H9 (cell line): Measurements from ENCODE around the gene MINAR1. TPM values are rescaled to one million over a fixed set of nuclear protein-coding genes. Genes with fewer than 3 reads are reported as not detected.

ENCODE experiments used
- DNase-seq: peaks from one replicate; pipeline ENCODE4 v3.0.0-alpha.2; 2017
- H2AFZ ChIP-seq: one replicate; pipeline ENCODE4 v1.6.1; 2013; ENCODE audit warnings: mild to moderate bottlenecking, low read length, control low read depth, moderate library complexity
- H2AK5ac ChIP-seq: 2 replicates; pipeline ENCODE4 v1.6.1; 2013; ENCODE audit warnings: low read length, control low read depth, mixed read lengths; ENCODE audit not compliant: insufficient read length
- H2BK120ac ChIP-seq: one replicate; pipeline ENCODE4 v1.6.1; 2013; ENCODE audit warnings: low read depth, mild to moderate bottlenecking, low read length, control low read depth, inconsistent platforms; ENCODE audit not compliant: poor library complexity, severe bottlenecking
- H2BK12ac ChIP-seq: 2 replicates; pipeline ENCODE4 v1.6.1; 2013; ENCODE audit warnings: low read length, control low read depth, mixed read lengths, low read depth; ENCODE audit not compliant: insufficient read length
- H2BK15ac ChIP-seq: 2 replicates; pipeline ENCODE4 v1.6.1; 2013; ENCODE audit warnings: low read depth, low read length, control low read depth
- H2BK20ac ChIP-seq: one replicate; pipeline ENCODE4 v1.6.1; 2013; ENCODE audit warnings: low read depth, mild to moderate bottlenecking, low read length, control low read depth, inconsistent platforms; ENCODE audit not compliant: poor library complexity, severe bottlenecking
- H2BK5ac ChIP-seq: 2 replicates; pipeline ENCODE4 v1.6.1; 2013; ENCODE audit warnings: low read length, control low read depth, mixed read lengths; ENCODE audit not compliant: insufficient read length
- H3K14ac ChIP-seq: 2 replicates; pipeline ENCODE4 v1.6.1; 2013; ENCODE audit warnings: low read length, control low read depth; ENCODE audit not compliant: insufficient read depth
- H3K18ac ChIP-seq: 2 replicates; pipeline ENCODE4 v1.6.1; 2013; ENCODE audit warnings: low read depth, mild to moderate bottlenecking, mixed read lengths, low read length, control low read depth; ENCODE audit not compliant: insufficient read length
- H3K23ac ChIP-seq: 2 replicates; pipeline ENCODE4 v1.6.1; 2013; ENCODE audit warnings: low read length, control low read depth, mixed read lengths, low read depth; ENCODE audit not compliant: insufficient read length
- H3K23me2 ChIP-seq: 2 replicates; pipeline ENCODE4 v1.6.1; 2013; ENCODE audit warnings: low read depth, mild to moderate bottlenecking, mixed read lengths, low read length, control low read depth; ENCODE audit not compliant: insufficient read length, poor library complexity, severe bottlenecking
- H3K27ac ChIP-seq: 2 replicates; pipeline ENCODE4 v1.5.1; 2013; ENCODE audit warnings: low read length, control low read depth, mixed read lengths, low read depth; ENCODE audit not compliant: insufficient read length
- H3K27me3 ChIP-seq: 2 replicates; pipeline ENCODE4 v1.6.1; 2013; ENCODE audit warnings: low read length, control low read depth, inconsistent platforms; ENCODE audit not compliant: insufficient read depth
- H3K4ac ChIP-seq: 2 replicates; pipeline ENCODE4 v1.6.1; 2013; ENCODE audit warnings: low read depth, mild to moderate bottlenecking, control low read depth, inconsistent platforms, low read length, moderate library complexity
- H3K4me1 ChIP-seq: 2 replicates; pipeline ENCODE4 v1.6.1; 2013; ENCODE audit warnings: low read length, control low read depth, inconsistent platforms; ENCODE audit not compliant: insufficient read depth
- H3K4me2 ChIP-seq: 2 replicates; pipeline ENCODE4 v1.6.1; 2013; ENCODE audit warnings: low read length, control low read depth, mixed read lengths; ENCODE audit not compliant: insufficient read length, insufficient read depth
- H3K56ac ChIP-seq: 2 replicates; pipeline ENCODE4 v1.6.1; 2013; ENCODE audit warnings: low read depth, mild to moderate bottlenecking, mixed read lengths, low read length, control low read depth; ENCODE audit not compliant: insufficient read length
- H3K79me1 ChIP-seq: 2 replicates; pipeline ENCODE4 v1.6.1; 2013; ENCODE audit warnings: low read depth, mild to moderate bottlenecking, moderate library complexity, low read length, control low read depth, inconsistent platforms; ENCODE audit not compliant: insufficient read depth, poor library complexity, severe bottlenecking
- H3K79me2 ChIP-seq: 2 replicates; pipeline ENCODE4 v1.6.1; 2013; ENCODE audit warnings: low read length, control low read depth, inconsistent platforms; ENCODE audit not compliant: insufficient read depth
- H3K9ac ChIP-seq: 2 replicates; pipeline ENCODE4 v1.6.1; 2013; ENCODE audit warnings: low read length, control low read depth, mixed read lengths; ENCODE audit not compliant: insufficient read length; ENCODE audit errors: extremely low read depth
- H3K9me3 ChIP-seq: one replicate; pipeline ENCODE4 v1.6.1; 2013; ENCODE audit warnings: low read depth, low read length, inconsistent platforms; ENCODE audit not compliant: control insufficient read depth
- H3T11ph ChIP-seq: one replicate; pipeline ENCODE4 v1.6.1; 2013; ENCODE audit warnings: mild to moderate bottlenecking, low read length, control low read depth, inconsistent platforms
- H4K20me1 ChIP-seq: one replicate; pipeline ENCODE4 v1.6.1; 2013; ENCODE audit not compliant: control insufficient read depth, insufficient read length, insufficient read depth
- H4K5ac ChIP-seq: 2 replicates; pipeline ENCODE4 v1.6.1; 2013; ENCODE audit warnings: low read depth, mild to moderate bottlenecking, mixed read lengths, low read length, control low read depth; ENCODE audit not compliant: insufficient read length
- H4K8ac ChIP-seq: replicated peaks from 2 replicates; pipeline ENCODE4 v1.6.1; 2013; ENCODE audit warnings: low read length, control low read depth, mixed read lengths, low read depth; ENCODE audit not compliant: insufficient read length
- H4K91ac ChIP-seq: 2 replicates; pipeline ENCODE4 v1.6.1; 2013; ENCODE audit warnings: low read depth, mild to moderate bottlenecking, moderate library complexity, mixed read lengths, low read length, control low read depth; ENCODE audit not compliant: insufficient read length
- H3K27ac Mint-ChIP-seq, 3 experiments: 2 replicates in 2 of 3; 3 replicates in 1 of 3; pipeline ENCODE4 v1.8.0; 2020 to 2021; ENCODE audit warnings: mixed read lengths in 3 of 3, mild to moderate bottlenecking in 1 of 3, moderate library complexity in 1 of 3
- H3K27me3 Mint-ChIP-seq: 2 replicates; pipeline ENCODE4 v1.8.0; 2021; ENCODE audit warnings: low read depth, mild to moderate bottlenecking, moderate library complexity, mixed read lengths
- H3K36me3 Mint-ChIP-seq, 3 experiments: 2 replicates in 2 of 3; 3 replicates in 1 of 3; pipeline ENCODE4 v1.8.0; 2020 to 2021; ENCODE audit warnings: low read depth in 3 of 3, mixed read lengths in 3 of 3; ENCODE audit not compliant: insufficient read depth in 1 of 3
- H3K4me1 Mint-ChIP-seq, 2 experiments: 2 replicates each; pipeline ENCODE4 v1.8.0; 2020; ENCODE audit warnings: mixed read lengths in 2 of 2
- H3K4me3 Mint-ChIP-seq, 2 experiments: 2 replicates in 1 of 2; 3 replicates in 1 of 2; pipeline ENCODE4 v1.8.0; 2020 to 2021; ENCODE audit warnings: mild to moderate bottlenecking in 2 of 2, mixed read lengths in 2 of 2, moderate library complexity in 1 of 2
- H3K9me3 Mint-ChIP-seq, 2 experiments: 2 replicates in 1 of 2; 3 replicates in 1 of 2; pipeline ENCODE4 v1.8.0; 2020; ENCODE audit warnings: mild to moderate bottlenecking in 2 of 2, mixed read lengths in 2 of 2, moderate library complexity in 1 of 2
- CTCF ChIP-seq: fragments of 200-600 bp; sonication (generic); conservative IDR thresholded peaks from 3 replicates; pipeline ENCODE4 v1.8.0; 2021; ENCODE audit warnings: antibody characterized with exemption, mild to moderate bottlenecking
- WGBS: extraction: QIAGEN DNeasy Blood & Tissue Kit; methylation state at CpG from one replicate; pipeline ENCODE4 v1.1.7; 2013; ENCODE audit warnings: missing lambda C conversion rate, low lambda C conversion rate, mixed read lengths; ENCODE audit not compliant: insufficient read length; ENCODE audit errors: extremely low coverage; 5-methylcytosine and 5-hydroxymethylcytosine counted together
- long read RNA-seq: library from polyadenylated mRNA; unstranded; transcript quantifications from one replicate; pipeline ENCODE4 v2.0.0, GENCODE V29; 2020
- total RNA-seq: library from RNA; stranded (reverse); gene quantifications from 2 replicates; pipeline ENCODE4 v1.2.1, GENCODE V29; 2021

MINAR1 gene
- total RNA-seq: 0.74 and 0.77 TPM in 2 replicates
- long read RNA-seq: 0 reads

GRCh38 chr15:79431636-79432344, at the start of gene MINAR1:
Gene MINAR1 (plus strand): TSS chr15:79432336. CDS start chr15:79456148, 23,812 bp downstream.
- H3K79me2 ChIP-seq: no peaks in the 10 kb centered on the region
- TF ChIP-seq CTCF: peak; percentile 50
- Mint-ChIP-seq H3K36me3 (peaks cover 0 to 2% (median 0%) of the 10 kb centered on the region in 3 experiments; a peak in 2 of 7 replicates), H3K4me1 (peaks cover 30 to 32% of the 10 kb centered on the region in 2 experiments), H3K27ac (no peak within 1 kb of the TSS; a peak in 1 of 7 replicates), H3K4me3 (peak within 1 kb of the TSS; percentile 64 to 80), H3K27me3 (peaks cover 92% of the 10 kb centered on the region), H3K9me3 (no peaks in the 10 kb centered on the region)
- H3K4me2 ChIP-seq: peak within 1 kb of the TSS; percentile 73
- no peak within 1 kb of the TSS for H2BK120ac ChIP-seq
- DNase-seq: peak; percentile 47
- H3K18ac ChIP-seq: no peak within 1 kb of the TSS
- H2BK15ac ChIP-seq: no peak within 1 kb of the TSS
- no peaks in the 10 kb centered on the region for H4K20me1 ChIP-seq
- H3K14ac ChIP-seq: no peak within 1 kb of the TSS; the same call in 1 of the 2 replicates
- H4K5ac ChIP-seq: no peak within 1 kb of the TSS
- no peak within 1 kb of the TSS for H2AK5ac ChIP-seq
- H3K4me1 ChIP-seq: 0 out of 2 replicates have a peak, but pooled peaks cover 3% of the 10 kb centered on the region
- H4K8ac ChIP-seq: no peak within 1 kb of the TSS
- peaks cover 26% of the 10 kb centered on the region for H3K27me3 ChIP-seq
- H2BK5ac ChIP-seq: no peak within 1 kb of the TSS
- WGBS: no CpG with 5 or more reads among the region's 84 CpGs
- no peak within 1 kb of the TSS for H3T11ph ChIP-seq
- H3K79me1 ChIP-seq: no peaks in the 10 kb centered on the region
- no peak within 1 kb of the TSS for H3K23ac ChIP-seq
- no peak within 1 kb of the TSS for H3K4ac ChIP-seq
- H2BK12ac ChIP-seq: no peak within 1 kb of the TSS
- H3K27ac ChIP-seq: no peak within 1 kb of the TSS
- no peak within 1 kb of the TSS for H2AFZ ChIP-seq
- no peak within 1 kb of the TSS for H2BK20ac ChIP-seq
- H3K9me3 ChIP-seq: no peaks in the 10 kb centered on the region
- H4K91ac ChIP-seq: no peak within 1 kb of the TSS
- no peak within 1 kb of the TSS for H3K9ac ChIP-seq
- no peak within 1 kb of the TSS for H3K56ac ChIP-seq
- peaks cover 24% of the 10 kb centered on the region for H3K23me2 ChIP-seq
